GM12892 (cell line): Measurements from ENCODE around the gene CEP19.

Experiments
- POLR2A ChIP-seq: IDR thresholded peaks from 2 replicates; pipeline ENCODE4 v1.6.1; 2011; ENCODE audit warnings: low read depth, low read length, control low read depth
- POLR2AphosphoS5 ChIP-seq: IDR thresholded peaks from 2 replicates; pipeline ENCODE4 v1.6.1; 2011; ENCODE audit warnings: low read depth, low read length, control low read depth

DNA sequence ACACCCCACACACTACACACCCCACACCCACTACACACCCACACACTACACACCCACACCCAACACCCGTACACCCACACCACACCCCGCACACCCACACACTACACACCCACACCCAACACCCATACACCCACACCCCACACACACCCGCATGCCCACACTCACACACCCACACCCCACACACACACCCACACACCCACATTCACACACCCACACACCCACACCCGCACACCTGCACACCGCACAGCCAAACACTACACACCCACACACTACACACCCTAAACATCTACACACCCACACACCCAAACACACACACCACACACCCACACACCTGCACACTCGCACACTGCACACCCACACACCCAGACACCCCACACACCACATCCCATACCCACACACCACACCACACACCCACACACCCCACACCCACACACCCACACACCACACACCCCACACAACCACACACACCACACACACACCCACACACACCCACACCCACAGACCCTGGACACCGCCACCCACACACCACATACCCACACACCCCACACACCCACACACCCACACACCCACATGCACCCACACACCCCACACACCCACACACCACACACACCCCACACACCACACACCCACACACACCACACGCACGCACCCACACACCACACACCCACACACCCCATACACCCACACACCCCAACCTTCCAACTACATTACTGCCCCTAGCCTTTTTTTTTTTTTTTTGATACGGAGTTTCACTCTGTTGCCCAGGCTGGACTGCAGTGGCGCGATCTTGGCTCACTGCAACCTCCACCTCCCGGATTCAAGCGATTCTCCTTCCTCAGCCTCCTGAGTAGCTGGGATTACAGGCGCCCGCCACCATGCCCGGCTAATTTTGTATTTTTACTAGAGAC, 16.9 kb downstream of the CEP19 start:
- no peak for TF ChIP-seq POLR2A
- no peak for TF ChIP-seq POLR2AphosphoS5
